ENCODE results near the gene IGF1. TPM values are rescaled to one million over a fixed set of nuclear protein-coding genes. Genes with fewer than 3 reads are reported as not detected.
"Not testable (repeated sequence)": the region's sequence is repeated elsewhere in the genome, so short reads cannot be mapped to it uniquely, and the experiment has no call there.

The IGF1 gene
- polyA plus RNA-seq, 4 donors = 4.1 to 10.4 (median 5.6) TPM

DNA sequence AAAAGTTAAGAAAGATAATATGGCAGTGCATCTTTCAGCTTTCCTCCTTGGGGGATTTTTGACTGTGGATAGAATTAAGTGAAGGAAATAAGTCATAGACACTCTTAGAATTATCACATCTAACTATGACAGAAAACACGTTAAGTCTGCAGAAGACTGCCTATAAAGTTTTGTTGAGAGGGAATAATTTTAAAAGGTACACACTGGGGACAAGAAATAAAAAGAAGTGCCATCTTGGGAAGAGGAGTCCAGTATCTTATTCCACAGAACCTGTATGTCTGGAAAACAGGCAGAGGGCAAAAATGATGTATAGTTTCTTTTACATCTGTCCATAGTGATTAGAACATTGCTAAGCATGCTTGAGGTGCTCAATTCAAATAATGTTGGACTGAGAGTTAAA, 80.7 kb downstream of the IGF1 start:
- DNase-seq (ENCODE audit: low read depth in 4 of 4, low spot score in 2 of 4) = no peak

DNA sequence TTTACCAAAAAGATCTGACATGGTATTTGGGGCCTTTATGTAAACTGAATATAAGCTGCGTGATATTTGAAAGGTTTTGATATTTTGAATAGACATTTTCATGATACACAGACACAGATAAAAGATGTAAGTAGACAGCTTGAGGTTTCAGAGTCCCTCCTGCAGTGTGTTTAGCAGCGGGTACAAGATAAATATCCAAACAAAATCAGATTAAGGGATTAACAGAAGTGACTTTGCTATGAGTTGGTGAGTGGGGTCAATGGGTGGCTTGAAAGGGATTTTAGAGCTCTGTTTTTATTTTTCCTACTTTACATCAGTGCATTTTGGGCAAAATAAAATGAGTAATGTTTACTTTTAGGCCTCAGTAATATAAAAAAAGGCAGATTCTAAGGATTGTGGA, 84.1 kb downstream of the IGF1 start:
- DNase-seq (ENCODE audit: low read depth in 4 of 4, low spot score in 2 of 4) = no peak

DNA sequence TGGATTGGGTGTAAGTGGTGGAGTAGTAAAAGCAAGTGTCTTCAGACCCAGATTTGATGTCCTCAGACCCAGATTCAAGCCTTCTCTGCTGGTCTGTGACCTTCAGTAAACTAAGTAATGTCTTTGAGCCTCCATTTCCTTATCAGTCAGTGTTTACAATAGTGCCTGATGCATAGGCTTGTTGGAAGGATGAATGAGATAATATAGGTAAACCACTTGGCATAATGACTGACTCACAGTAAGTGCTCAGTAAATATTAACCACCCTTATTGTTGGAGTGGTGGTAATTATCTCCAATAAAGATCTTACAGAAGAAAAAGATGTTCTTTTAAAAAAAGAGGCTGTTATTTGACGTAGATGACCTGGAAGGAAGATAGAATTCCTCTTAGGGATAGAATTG, 86.2 kb downstream of the IGF1 start:
- no peak for DNase-seq (ENCODE audit: low read depth in 4 of 4, low spot score in 2 of 4)

DNA sequence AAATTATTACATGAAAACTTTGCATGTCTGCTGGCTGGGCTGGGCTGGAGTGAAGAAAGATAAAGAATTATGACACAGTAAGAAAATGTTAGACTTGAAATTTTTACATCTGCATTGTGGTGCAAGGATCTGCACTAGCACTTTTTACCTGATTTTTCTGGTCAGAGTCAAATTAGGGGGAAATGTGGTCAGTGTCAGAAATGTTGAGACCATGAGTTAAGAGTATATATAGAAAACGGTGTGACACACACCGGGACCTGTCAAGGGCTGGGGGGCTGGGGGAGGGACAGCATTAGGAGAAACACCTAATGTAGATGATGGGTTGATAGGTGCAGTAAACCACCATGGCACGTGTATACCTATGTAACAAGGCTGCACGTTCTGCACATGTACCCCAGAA, 90.3 kb downstream of the IGF1 start:
- no peak for DNase-seq (ENCODE audit: low read depth in 4 of 4, low spot score in 2 of 4)

DNA sequence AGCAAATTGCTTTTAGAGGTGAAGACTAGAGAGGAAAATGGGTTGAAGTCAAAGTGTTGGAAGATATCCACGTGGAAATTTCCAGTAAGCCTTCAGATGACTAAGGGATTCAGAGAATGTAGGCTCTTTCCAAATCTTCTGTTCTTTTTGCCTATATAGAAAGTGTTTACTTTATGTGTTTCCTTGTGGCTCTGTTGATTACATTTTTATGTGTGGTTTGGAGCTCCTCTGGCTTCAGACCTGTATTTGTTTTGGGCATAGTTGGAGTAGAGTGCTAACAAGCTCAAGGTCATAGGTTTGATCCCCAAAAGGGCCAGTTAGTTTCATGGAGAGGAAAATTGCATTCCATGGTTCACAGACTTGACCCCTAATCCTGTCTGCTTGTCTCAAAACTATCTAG, 91.9 kb downstream of the IGF1 start:
- no peak for DNase-seq (ENCODE audit: low read depth in 4 of 4, low spot score in 2 of 4)

DNA sequence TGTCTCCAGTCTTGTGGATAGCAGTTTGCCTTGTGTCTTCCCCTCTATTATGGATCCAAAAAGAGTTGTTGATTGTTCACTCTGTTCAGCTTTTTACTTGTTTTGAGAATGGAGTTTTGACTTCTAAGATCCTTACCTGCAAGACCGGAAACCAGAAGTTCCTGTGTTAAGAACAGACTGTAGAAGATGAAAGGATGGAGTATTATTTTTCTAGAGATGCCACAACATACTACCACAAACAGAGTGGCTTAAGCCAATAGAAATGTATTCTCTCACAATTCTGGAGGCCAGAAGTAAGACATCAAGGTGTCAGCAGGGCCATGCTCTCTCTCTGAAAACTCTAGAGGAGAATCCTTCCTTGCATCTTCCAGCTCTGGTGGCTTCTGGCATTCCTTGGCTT, 95.0 kb downstream of the IGF1 start:
- no peak for DNase-seq (ENCODE audit: low read depth in 4 of 4, low spot score in 2 of 4)

DNA sequence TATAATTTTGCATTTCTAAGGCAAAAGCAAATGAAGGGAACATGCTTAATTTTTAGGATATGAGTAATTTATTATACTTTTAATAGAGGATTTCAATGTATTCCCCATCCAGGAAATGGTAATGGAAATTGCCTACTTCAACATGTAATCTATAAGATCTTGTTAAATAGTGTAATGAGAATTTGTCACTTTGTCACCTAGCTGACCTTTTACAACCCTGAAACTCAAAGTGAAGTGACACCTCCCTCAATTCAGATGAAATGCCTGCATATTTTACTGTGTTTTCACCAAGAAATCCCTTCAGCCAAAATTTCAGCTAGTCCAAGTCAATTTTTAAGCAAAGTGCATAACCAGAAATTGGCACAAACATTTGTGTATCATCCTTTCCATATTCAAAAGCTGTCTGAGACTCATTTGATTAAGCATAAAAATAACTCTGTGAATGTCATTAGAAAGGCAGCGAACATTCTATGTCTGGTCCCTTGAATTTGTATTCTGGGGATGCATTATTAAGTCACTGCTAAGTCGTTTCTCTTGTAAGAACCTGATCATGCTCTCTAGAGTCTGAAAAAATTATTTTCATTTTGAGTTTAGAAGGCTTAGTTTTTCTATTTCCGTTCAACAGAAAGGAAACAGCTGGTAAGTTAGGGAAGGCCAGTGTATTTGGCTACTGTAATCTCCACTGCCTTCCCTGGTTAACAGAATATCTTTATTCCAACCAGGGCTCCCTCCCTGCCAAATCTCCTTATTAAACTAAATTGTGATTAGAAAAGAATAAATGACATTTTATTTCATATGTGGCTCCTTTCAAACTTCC, 100.8 kb downstream of the IGF1 start:
- no peak for DNase-seq (ENCODE audit: low read depth in 4 of 4, low spot score in 2 of 4)

DNA sequence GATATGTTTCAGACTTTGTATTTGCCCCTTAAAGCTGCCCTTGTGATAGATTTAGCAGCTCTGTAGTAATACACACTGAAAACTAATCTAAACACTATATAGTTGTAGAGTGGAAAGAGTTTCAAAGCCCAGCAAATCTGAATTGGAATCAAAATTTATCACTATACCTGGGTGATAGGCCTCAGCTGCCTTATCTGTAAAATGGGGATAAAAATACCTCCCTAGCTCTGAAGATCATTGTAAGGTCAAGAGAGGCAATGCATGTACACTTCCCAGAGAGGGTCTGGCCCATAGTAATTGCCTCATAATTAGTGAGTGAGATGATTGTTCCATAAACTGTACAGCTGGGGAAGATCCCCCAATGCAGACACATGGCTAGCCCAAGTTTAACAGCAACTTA, 103.6 kb downstream of the IGF1 start:
- no peak for DNase-seq (ENCODE audit: low read depth in 4 of 4, low spot score in 2 of 4)

DNA sequence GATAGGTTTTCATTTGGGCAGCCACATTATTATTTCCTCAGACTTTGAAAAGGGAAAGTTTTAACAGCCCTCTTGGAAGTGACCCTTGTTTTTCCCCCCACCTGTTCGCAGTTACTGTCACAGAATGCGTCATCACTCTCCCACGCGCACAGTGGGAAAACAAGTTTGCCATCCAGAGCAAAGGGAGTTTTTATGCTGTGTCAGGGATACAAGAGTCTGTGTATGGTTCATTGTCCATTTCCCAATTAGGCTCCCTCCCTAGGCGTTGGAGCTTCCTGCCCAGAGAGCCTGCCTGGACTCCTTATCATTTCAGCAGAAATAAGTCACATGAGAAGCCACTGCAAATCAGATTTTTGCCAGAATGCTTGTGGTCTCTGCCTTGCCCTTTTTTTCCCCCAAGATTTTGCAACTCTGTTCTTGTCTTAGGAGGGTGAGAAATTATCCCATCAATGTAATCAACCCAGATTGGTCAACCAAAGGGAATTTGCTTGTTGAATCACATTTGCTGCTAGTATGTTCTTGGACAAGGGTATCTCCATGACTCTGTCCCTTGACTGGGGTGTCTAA, 104.1 kb downstream of the IGF1 start:
- no peak for DNase-seq (ENCODE audit: low read depth in 4 of 4, low spot score in 2 of 4)

DNA sequence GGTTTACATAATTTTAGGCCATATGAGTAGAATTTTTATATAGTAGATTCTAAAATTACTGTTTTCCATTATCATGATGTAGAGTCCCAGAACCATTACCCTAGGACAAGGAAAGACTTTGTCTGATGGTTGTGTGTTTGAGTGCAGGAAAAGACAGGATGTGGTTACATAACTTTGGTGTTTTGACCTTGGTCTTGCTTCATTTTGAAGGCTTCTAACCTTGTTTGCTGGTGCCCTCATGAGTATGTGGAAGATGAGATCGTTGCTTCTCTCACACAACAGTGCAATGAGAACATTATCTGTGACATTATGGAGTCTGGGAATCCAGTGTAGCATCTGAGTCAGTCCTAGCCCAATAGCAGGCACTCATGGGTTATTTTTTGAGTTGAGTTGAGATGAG, 106.2 kb downstream of the IGF1 start:
- DNase-seq (ENCODE audit: low read depth in 4 of 4, low spot score in 2 of 4) = no peak

DNA sequence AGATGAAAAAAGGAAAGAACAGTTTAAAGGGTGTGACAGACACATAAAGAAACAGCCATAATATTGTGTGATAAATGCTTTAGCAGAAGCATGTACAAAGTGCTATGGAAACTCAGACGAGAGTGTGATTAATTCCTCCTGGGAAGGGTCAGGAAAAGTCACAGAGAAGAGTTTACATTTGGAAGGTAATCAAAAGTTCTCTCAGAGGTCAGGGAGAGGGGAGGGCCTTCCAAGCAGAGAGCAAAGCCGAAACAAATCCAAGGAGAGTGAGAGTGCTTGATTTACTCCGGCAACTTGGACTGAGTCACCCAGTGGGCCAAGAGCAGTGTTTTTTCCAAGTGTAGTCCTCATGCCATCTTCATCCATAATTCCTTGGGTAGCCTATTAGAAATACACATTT, 108.3 kb downstream of the IGF1 start:
- DNase-seq (ENCODE audit: low read depth in 4 of 4, low spot score in 2 of 4) = no peak

DNA sequence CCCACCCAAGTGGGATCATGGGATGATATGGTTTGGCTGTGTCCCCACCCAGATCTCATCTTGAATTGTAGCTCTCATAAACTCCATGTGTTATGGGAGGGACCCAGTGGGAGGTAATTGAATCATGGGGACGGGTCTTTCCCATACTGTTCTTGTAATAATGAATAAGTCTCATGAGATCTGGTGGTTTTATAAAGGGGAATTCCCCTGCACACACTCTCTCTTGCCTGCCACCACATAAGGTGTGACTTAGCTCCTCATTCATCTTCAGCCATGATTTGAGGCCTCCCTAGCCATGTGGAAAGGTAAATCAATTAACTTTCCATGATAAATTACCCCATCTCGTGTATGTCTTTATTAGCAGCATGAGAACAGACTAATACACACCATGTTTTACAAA, 109.2 kb downstream of the IGF1 start:
- no peak for DNase-seq (ENCODE audit: low read depth in 4 of 4, low spot score in 2 of 4)

DNA sequence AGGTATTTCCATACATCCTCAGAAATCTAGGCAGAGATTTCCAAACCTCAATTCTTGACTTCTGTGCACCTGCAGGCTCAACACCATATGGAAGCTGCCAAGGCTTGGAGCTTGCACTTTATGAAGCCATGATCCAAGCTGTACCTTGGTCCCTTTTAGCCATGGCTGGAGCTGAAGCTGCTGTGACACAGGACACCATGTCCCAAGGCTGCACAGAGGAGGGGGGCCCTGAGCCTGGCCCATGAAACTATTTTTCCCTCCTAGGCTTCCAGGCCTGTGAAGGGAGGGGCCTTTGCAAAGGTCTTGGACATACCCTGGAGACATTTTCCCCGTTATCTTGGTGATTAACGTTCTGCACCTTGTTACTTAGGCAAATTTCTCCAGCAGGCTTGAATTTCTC, 110.5 kb downstream of the IGF1 start:
- DNase-seq (ENCODE audit: low read depth in 4 of 4, low spot score in 2 of 4) = no peak

DNA sequence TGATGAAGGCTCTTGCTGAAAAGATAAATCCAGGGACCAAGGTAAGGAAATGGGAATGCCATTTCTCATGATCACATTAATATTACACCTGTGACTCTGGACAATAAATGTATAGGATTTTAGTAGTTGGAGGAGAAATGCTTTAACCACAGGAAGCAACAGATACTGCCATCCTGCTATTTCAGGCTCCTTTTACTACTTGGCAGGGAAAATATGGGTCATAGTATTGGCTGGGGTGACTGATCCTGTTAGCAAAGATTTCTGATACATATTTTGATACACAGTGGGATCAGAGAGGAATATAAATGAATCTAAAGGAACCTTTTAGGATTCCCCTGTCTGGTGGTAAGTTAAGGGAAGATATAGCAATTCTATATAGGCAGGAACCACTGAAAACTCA, 115.0 kb downstream of the IGF1 start:
- no peak for DNase-seq (ENCODE audit: low read depth in 4 of 4, low spot score in 2 of 4)

DNA sequence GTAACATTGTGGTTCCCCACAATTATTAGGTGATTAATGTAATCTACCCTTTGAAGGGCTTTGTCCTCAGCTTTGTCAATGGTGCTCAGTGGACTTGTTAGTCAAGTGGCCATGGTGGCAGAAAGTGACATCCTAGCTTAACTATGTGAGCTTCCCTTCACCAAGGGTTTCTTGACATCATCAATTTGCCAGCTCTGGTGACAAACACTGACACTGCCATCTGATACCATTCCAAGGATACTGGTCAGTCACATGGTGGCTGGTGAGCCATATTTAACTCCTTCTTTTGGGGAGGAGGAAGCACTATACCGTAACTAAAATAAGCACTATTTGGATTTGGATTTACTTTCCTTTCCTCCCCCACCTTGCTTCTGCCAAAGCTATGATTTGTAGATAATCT, 115.7 kb downstream of the IGF1 start:
- DNase-seq (ENCODE audit: low read depth in 4 of 4, low spot score in 2 of 4) = no peak

DNA sequence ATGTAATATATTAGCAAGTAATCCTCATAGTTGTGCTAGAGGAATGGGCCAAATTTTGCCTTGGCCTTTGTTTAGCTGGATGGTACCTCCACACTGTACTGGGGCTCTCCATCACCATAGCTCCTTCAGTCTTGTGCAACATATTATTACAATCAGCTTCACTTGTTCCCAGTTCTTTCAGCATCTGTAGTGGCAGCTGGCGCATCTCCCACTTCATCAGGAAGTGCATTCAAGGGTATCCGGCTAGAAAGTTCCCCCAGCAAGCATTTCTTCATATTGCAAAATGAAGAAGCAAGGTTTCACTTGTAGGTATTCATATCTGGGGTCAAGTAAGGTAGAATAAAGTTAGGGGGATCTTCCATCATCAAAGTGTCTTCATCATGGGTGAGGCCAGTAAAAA, 123.7 kb downstream of the IGF1 start:
- no peak for DNase-seq (ENCODE audit: low read depth in 4 of 4, low spot score in 2 of 4)

DNA sequence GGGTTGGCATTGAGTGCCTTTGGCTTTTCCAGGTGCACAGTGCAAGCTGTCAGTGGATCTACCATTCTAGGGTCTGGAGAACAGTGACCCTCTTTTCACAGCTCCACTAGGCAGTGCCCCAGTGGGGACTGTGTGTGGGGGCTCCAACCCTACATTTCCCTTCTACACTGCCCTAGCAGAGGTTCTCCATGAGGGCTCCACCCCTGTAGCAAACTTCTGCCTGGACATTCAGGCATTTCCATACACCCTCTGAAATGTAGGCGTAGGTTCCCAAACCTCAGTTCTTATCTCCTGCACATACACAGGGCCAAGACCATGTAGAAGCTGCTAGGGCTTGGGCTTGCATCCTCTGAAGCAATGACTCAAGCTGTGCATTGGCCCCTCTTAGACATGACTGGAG, 126.1 kb downstream of the IGF1 start:
- DNase-seq (ENCODE audit: low read depth in 4 of 4, low spot score in 2 of 4) = not testable (repeated sequence)

DNA sequence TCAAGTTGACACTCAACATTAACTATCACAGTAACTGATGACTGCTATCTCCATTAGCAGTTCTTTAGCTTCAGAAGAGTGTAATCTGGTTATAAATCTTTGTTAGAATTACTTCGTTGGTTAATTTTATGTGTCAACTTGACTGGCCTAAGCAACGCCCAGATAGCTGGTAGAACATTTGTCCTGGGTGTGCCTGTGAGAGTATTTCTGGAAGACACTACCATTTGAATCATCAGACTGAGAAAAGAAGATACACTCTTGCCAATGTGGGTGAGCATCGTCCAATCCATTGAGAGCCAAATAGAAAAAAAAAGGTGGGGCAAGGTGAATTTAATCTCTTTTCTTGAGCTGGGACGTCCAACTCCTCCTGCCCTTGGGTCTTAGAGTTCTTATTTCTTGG, 129.0 kb downstream of the IGF1 start:
- DNase-seq (ENCODE audit: low read depth in 4 of 4, low spot score in 2 of 4) = no peak

DNA sequence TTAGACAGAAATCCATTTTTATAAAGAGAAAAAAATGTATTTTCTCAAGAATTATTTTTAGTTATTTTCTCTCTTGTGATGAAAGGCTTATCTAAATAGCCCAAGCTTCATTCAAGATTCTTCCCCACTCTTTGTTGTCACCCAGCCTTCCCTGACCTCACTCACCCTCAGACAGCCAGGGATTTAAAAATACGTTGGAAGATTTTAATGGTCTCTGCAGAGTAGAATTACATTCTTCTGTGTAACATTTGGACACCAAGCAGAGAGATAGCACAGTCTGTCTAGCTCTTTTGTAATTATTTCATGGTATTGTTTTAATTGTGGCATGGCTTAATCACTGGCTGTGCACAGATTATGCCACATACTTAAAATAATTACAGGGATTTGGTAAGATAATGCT, 130.3 kb downstream of the IGF1 start:
- no peak for DNase-seq (ENCODE audit: low read depth in 4 of 4, low spot score in 2 of 4)

DNA sequence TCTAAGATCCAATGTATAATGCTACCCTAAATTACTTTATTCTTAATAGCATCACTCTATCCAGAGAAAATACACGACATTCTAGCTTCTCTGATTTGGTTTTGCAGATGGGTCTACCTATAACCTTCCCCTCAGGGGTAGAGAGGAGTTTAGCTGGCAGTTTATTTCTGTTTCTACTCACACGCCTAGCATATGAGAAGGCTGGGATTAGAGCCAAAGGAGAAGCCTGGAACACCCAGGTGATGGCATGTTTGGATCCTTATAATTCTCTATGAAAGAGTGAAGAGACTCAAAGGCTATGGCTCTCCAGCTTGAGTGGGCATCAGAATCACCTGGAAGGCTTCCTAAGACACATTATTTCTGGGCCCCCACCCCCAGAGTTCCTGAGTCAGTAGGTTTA, 131.3 kb downstream of the IGF1 start:
- DNase-seq (ENCODE audit: low read depth in 4 of 4, low spot score in 2 of 4) = no peak

DNA sequence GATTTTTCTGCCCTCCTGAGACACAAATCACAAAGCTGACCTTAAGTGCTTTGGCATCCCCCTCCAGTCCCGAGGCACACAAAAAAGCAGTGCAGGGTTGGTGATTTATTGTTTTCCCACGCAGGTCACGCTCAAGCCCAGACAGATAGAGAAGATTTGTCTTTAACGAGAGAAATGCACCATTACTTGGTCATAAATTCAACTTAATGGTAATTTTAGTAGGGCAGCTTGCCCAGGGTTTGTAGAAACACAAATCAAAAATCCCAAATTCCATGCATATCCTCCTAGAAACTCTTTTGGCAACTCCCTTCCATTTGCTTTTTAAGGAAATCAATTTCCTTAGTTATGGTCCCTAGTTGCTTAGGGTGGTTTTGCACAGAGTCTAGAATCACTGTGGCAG, 132.6 kb downstream of the IGF1 start:
- DNase-seq (ENCODE audit: low read depth in 4 of 4, low spot score in 2 of 4) = no peak

Data from left renal cortex interstitium (tissue), 4 donors.